SK-MEL-5 (cell line): ENCODE results near the gene SERGEF. TPM values are rescaled to one million over a fixed set of nuclear protein-coding genes. Genes with fewer than 3 reads are reported as not detected.

Experiments
- DNase-seq: peaks from one replicate; pipeline ENCODE4 v3.0.0-alpha.2; 2016; ENCODE audit warnings: low read depth, low spot score
- in situ Hi-C: cut with HindIII; loops from 2 replicates; pipeline ENCODE4 v1.10.0; 2016; ENCODE audit warnings: low sequenced_read_pairs, high pct_unique_total_duplicates, low pct_unique_long_range_greater_than_20kb
- polyA plus RNA-seq, 2 experiments: library from polyadenylated mRNA; depleted of rRNA; stranded (reverse); fragments of >200 nt; gene quantifications; 2 replicates each; pipeline ENCODE4 v1.2.3, GENCODE V29; 2015
- total RNA-seq: library from RNA; depleted of rRNA; stranded (reverse); fragments of >200 nt; shearing (Covaris generic); gene quantifications from 2 replicates; pipeline ENCODE4 v1.2.3, GENCODE V29; 2014; rRNA removed

The SERGEF gene
- total RNA-seq: 24.1 and 35.1 TPM in 2 replicates
- 21.9 and 24.9 TPM in 2 replicates for polyA plus RNA-seq (2015; cell fraction: cytosol; rRNA removed)
- 27.5 and 37.5 TPM in 2 replicates for polyA plus RNA-seq (2015; cell fraction: nucleus; rRNA removed)

GRCh38 chr11:18012906-18013781, at the start of gene SERGEF:
SERGEF (minus strand) TSS chr11:18013047; CDS start chr11:18013010, 37 bp downstream.
- DNase-seq: peak; percentile 89
- in situ Hi-C loops: no loop called here

- no peak for DNase-seq
- in situ Hi-C loops: no loop called here
Measured at GRCh38 chr11:18061351-18061750, 48.5 kb upstream of the SERGEF start.

GRCh38 chr11:18056561-18057181, 43.8 kb upstream of the SERGEF start:
- in situ Hi-C loops: no loop called here
- no peak for DNase-seq

- DNase-seq: no peak
- in situ Hi-C loops: no loop called here
Measured at GRCh38 chr11:18054511-18055103, 41.8 kb upstream of the SERGEF start.

GRCh38 chr11:18050848-18051247, 38.0 kb upstream of the SERGEF start:
- in situ Hi-C loops: no loop called here
- no peak for DNase-seq

- in situ Hi-C loops: no loop called here
- no peak for DNase-seq
Measured at GRCh38 chr11:18046116-18046777, 33.4 kb upstream of the SERGEF start, which contains the start of gene TPH1. TPH1 (minus strand) TSS chr11:18046269; CDS start chr11:18040762, 5,507 bp downstream.

GRCh38 chr11:18036456-18036855, 23.6 kb upstream of the SERGEF start:
- in situ Hi-C loops: no loop called here
- no peak for DNase-seq

GRCh38 chr11:18027475-18027874, 14.6 kb upstream of the SERGEF start:
- DNase-seq: no peak
- in situ Hi-C loops: no loop called here

GRCh38 chr11:18022419-18022818, 9.6 kb upstream of the SERGEF start:
- no peak for DNase-seq
- in situ Hi-C loops: no loop called here

- no peak for DNase-seq
- in situ Hi-C loops: no loop called here
Measured at GRCh38 chr11:18019650-18020049, 6.8 kb upstream of the SERGEF start.

GRCh38 chr11:18016789-18017188, 3.9 kb upstream of the SERGEF start:
- in situ Hi-C loops: no loop called here
- DNase-seq: no peak

- no peak for DNase-seq
- in situ Hi-C loops: no loop called here
Measured at GRCh38 chr11:18014876-18015275, 2.0 kb upstream of the SERGEF start.

- in situ Hi-C loops: no loop called here
- peak; percentile 19 for DNase-seq
Measured at GRCh38 chr11:18013790-18014507, 1.1 kb upstream of the SERGEF start.

GRCh38 chr11:18012122-18012905, 533 bp downstream of the SERGEF start:
- in situ Hi-C loops: no loop called here
- DNase-seq: peak; percentile 20

- in situ Hi-C loops: no loop called here
- DNase-seq: no peak
Measured at GRCh38 chr11:18011633-18012032, 1.2 kb downstream of the SERGEF start.

- in situ Hi-C loops: no loop called here
- no peak for DNase-seq
Measured at GRCh38 chr11:18010977-18011586, 1.8 kb downstream of the SERGEF start.
